ENCODE results near the gene PACS2. TPM values are rescaled to one million over a fixed set of nuclear protein-coding genes. Genes with fewer than 3 reads are reported as not detected.
A peak's percentile ranks its signal among the peaks of the same experiment; 100 is the strongest.

Gene PACS2
- total RNA-seq, 2 donors from 2014 or later, result 55.0 to 59.7 TPM

- Histone ChIP-seq H3K27ac (peak overlapping the region; percentile 44 to 67), H3K27me3 (no peaks in the 10 kb centered on the region), H3K4me1 (peaks cover 0 to 40% of the 10 kb centered on the region in 2 donors), H3K4me3 (peak overlapping the region; percentile 68 to 83), H3K9me3 (no peaks in the 10 kb centered on the region), H3K36me3 (no peaks in the 10 kb centered on the region)
- TF ChIP-seq, protein P1, sequence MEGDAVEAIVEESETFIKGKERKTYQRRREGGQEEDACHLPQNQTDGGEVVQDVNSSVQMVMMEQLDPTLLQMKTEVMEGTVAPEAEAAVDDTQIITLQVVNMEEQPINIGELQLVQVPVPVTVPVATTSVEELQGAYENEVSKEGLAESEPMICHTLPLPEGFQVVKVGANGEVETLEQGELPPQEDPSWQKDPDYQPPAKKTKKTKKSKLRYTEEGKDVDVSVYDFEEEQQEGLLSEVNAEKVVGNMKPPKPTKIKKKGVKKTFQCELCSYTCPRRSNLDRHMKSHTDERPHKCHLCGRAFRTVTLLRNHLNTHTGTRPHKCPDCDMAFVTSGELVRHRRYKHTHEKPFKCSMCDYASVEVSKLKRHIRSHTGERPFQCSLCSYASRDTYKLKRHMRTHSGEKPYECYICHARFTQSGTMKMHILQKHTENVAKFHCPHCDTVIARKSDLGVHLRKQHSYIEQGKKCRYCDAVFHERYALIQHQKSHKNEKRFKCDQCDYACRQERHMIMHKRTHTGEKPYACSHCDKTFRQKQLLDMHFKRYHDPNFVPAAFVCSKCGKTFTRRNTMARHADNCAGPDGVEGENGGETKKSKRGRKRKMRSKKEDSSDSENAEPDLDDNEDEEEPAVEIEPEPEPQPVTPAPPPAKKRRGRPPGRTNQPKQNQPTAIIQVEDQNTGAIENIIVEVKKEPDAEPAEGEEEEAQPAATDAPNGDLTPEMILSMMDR (IDR thresholded peaks at IDR 0.05), result no peak
- peak; percentile 63 for DNase-seq (ENCODE audit: low spot score)
These were observed 718 bp downstream of the PACS2 start for GRCh38 chr14:105315211-105315721.

DNA sequence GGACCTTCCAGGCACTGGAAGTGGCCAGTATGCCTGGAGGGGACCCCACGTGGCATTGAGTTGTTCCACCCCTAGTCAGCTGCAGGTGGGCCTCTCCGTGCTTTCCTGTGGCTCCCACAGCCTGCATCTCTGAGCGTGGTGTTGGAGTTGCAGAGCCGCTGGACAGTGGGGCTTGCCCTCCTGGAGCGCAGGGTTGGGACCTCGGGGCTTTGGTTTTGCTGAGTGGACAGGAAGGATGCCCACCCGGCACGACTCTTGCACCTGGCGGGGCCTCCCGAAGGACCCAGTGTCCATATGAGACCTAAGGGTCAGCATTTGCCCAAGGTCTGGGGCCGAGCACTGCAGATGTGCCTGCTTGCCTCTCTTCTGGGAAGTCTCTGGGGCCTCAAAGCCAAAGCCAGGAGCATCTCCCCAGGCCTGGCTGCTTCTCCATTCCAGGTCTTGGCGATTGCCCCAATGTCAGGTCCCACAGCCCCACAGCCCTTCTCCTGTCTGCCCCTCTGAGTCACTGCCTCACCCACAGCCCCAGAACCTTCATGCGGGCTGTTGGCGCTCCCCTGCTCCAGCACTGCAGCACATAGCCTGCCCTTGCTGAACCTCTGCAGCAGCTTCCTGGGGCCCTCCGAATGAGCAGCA is 1.5 kb downstream of the PACS2 start:
- H3K36me3 ChIP-seq, result no peaks in the 10 kb centered on the region
- peak overlapping the region; percentile 68 to 83 for H3K4me3 ChIP-seq
- peaks cover 0 to 40% of the 10 kb centered on the region in 2 donors for H3K4me1 ChIP-seq
- H3K9me3 ChIP-seq, result no peaks in the 10 kb centered on the region
- DNase-seq (ENCODE audit: low spot score), result no peak
- TF ChIP-seq, protein P1 (IDR thresholded peaks at IDR 0.05), result no peak
- peak overlapping the region; percentile 44 to 67 for H3K27ac ChIP-seq
- no peaks in the 10 kb centered on the region for H3K27me3 ChIP-seq

DNA sequence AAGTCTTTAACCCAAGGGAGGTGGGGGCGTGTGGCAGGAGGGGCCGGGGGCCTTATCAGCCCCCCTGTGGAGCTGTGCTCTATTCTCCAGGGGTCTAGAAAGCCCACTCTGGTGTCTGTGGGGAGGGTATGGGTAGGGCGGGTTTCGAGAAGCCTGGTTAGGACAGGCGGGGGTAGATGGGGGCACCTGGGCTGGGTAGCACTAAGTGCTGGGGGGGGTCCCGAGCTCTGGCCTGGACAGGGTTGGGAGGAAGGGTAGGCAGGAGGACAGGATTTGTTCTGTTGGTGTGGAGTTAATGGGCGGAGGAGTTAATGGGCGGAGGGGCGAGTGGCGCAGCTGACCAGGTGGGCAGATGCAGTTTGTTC is 2.0 kb downstream of the PACS2 start:
- Histone ChIP-seq H3K27ac (peak overlapping the region; percentile 32 to 67), H3K27me3 (no peaks in the 10 kb centered on the region), H3K9me3 (no peaks in the 10 kb centered on the region), H3K36me3 (no peaks in the 10 kb centered on the region), H3K4me1 (peaks cover 0 to 40% of the 10 kb centered on the region in 2 donors), H3K4me3 (no peak overlapping the region)
- no peak for DNase-seq (ENCODE audit: low spot score)
- TF ChIP-seq, protein P1 (IDR thresholded peaks at IDR 0.05), result no peak

DNA sequence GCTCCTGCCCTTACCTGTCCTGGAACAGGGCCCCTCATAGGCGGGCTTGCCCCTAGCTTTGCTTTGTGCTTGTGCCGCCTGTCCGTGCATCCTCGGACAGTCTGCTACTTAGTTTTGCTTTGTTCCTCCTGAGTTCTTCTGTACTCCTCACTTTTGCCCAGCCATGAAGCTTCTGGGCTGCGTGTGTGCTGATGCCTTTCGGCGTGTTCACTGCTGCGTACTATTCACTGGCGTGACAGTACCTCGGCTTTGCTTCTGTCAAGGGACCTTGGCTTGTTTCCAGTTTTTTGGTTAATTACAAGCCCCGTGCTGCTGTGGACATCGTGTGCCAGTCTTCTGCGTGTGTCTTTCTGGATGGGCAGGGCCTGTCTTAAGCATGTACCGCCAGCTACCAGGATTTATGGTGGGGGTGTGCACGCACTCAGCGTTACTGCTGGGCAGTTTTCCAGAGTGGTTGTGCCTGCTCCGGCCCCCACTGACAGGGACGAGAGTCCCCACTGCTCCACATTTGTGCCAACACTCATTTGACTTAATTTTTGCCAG is 2.5 kb downstream of the PACS2 start:
- no peak for DNase-seq (ENCODE audit: low spot score)
- Histone ChIP-seq H3K4me1 (peaks cover 0 to 40% of the 10 kb centered on the region in 2 donors), H3K9me3 (no peaks in the 10 kb centered on the region), H3K36me3 (no peaks in the 10 kb centered on the region), H3K27me3 (no peaks in the 10 kb centered on the region), H3K27ac (peak overlapping the region; percentile 32 to 67), H3K4me3 (no peak overlapping the region)
- TF ChIP-seq, protein P1 (IDR thresholded peaks at IDR 0.05), result no peak

GRCh38 chr14:105317546-105317945 is 3.0 kb downstream of the PACS2 start:
- DNase-seq (ENCODE audit: low spot score), result peak; percentile 68
- TF ChIP-seq, protein P1 (IDR thresholded peaks at IDR 0.05), result peak in 1 of 2 donors; percentile 16
- H3K36me3 ChIP-seq, result no peaks in the 10 kb centered on the region
- H3K27me3 ChIP-seq, result no peaks in the 10 kb centered on the region
- H3K27ac ChIP-seq, result peak overlapping the region; percentile 32 to 67
- peaks cover 0 to 42% of the 10 kb centered on the region in 2 donors for H3K4me1 ChIP-seq
- H3K9me3 ChIP-seq, result no peaks in the 10 kb centered on the region
- no peak overlapping the region for H3K4me3 ChIP-seq
